GM12878 (cell line): ENCODE data around the gene WDR86. TPM values are rescaled to one million over a fixed set of nuclear protein-coding genes. Genes with fewer than 3 reads are reported as not detected.

ENCODE experiments used
- ATAC-seq: fragments of 200-7000 bp; cut with Tn5 transposase; 3 replicates; pipeline ENCODE4 v1.9.1; 2020; ENCODE audit warnings: mild to moderate bottlenecking, moderate library complexity
- BruUV-seq: library from RNA; stranded (reverse); fragments of 400-500 nt; replicated peaks from 2 replicates; lab custom pipeline; 2021; lab: Mats Ljungman, UMichigan
- CTCF ChIA-PET: fragments of 300-600 bp; sonication (Branson Sonifier 250); formaldehyde crosslinking; extraction: SDS; loops from one replicate; lab custom pipeline; 2021; ENCODE audit warnings: inconsistent platforms; lab: Yijun Ruan, JAX
- POLR2A ChIA-PET: fragments of 350-600 bp; formaldehyde crosslinking; extraction: SDS; loops from one replicate; lab custom pipeline; 2021; ENCODE audit warnings: inconsistent platforms; lab: Charles Lee
- RAD21 ChIA-PET: fragments of 300-600 bp; sonication (Branson Sonifier 250); formaldehyde crosslinking; loops from one replicate; lab custom pipeline; 2023; ENCODE audit warnings: antibody characterized with exemption; ENCODE audit not compliant: unreplicated experiment; lab: Charles Lee
- SMC1A ChIA-PET: fragments of 300-600 bp; sonication (Branson Sonifier 250); formaldehyde crosslinking; loops from one replicate; lab custom pipeline; 2023; ENCODE audit not compliant: unreplicated experiment, uncharacterized antibody; lab: Charles Lee
- DNase-seq: peaks from one replicate; pipeline ENCODE4 v3.0.0-alpha.2; 2011; ENCODE audit warnings: low read depth, low spot score
- FAIRE-seq: peaks from 3 replicates; lab custom pipeline; 2011; peaks lifted over from hg19 to GRCh38; lab: Jason Lieb, UNC
- H2AFZ ChIP-seq: 2 replicates; pipeline ENCODE4 v1.6.0; 2011; ENCODE audit warnings: low read depth, low read length, control low read depth; ENCODE audit not compliant: control insufficient read depth
- H3K27ac ChIP-seq: 2 replicates; pipeline ENCODE4 v1.5.1; 2011; ENCODE audit warnings: control low read depth; ENCODE audit not compliant: control insufficient read depth, insufficient read depth
- H3K27me3 ChIP-seq, 2 experiments: replicated peaks in 1 of 2; 2 replicates each; pipeline versions ENCODE4 v1.6.0 to v1.6.1; 2011; ENCODE audit warnings: low read length in 1 of 2; ENCODE audit not compliant: control insufficient read depth in 2 of 2, insufficient read depth in 2 of 2
- H3K36me3 ChIP-seq, 2 experiments: 2 replicates each; pipeline ENCODE4 v1.5.1; 2011; ENCODE audit warnings: low read length in 1 of 2; ENCODE audit not compliant: control insufficient read depth in 2 of 2, insufficient read depth in 2 of 2
- H3K4me1 ChIP-seq: 2 replicates; pipeline ENCODE4 v1.6.1; 2011; ENCODE audit warnings: mild to moderate bottlenecking, low read length, moderate library complexity, mixed read lengths; ENCODE audit not compliant: control insufficient read depth, insufficient read depth
- H3K4me2 ChIP-seq: 2 replicates; pipeline ENCODE4 v1.6.0; 2011; ENCODE audit warnings: control low read depth; ENCODE audit not compliant: control insufficient read depth, insufficient read depth
- H3K4me3 ChIP-seq: fragments of 200-600 bp; sonication (generic); 2 replicates; pipeline ENCODE4 v1.5.1; 2016
- H3K79me2 ChIP-seq: 2 replicates; pipeline ENCODE4 v1.6.0; 2011; ENCODE audit warnings: low read length; ENCODE audit not compliant: control insufficient read depth, insufficient read depth
- H3K9ac ChIP-seq: 2 replicates; pipeline ENCODE4 v1.8.0; 2011; ENCODE audit warnings: low read length, control low read depth, mixed read lengths; ENCODE audit not compliant: control insufficient read depth, insufficient read depth
- H3K9me3 ChIP-seq: replicated peaks from 3 replicates; pipeline ENCODE4 v1.5.1; 2011; ENCODE audit warnings: mild to moderate bottlenecking, low read length; ENCODE audit not compliant: control insufficient read depth, insufficient read depth
- H4K20me1 ChIP-seq: 2 replicates; pipeline ENCODE4 v1.6.0; 2011; ENCODE audit not compliant: control insufficient read depth, insufficient read depth
- CEBPB ChIP-seq, 2 experiments: fragments of 150-350 bp in 1 of 2; IDR thresholded peaks; 2 replicates each; pipeline ENCODE4 v1.6.1; 2012 to 2014; ENCODE audit warnings: low read depth in 2 of 2, low read length in 2 of 2, borderline replicate concordance in 1 of 2, inconsistent platforms in 1 of 2
- CEBPZ ChIP-seq: fragments of 150-350 bp; IDR thresholded peaks from 2 replicates; pipeline ENCODE4 v1.6.1; 2016; ENCODE audit warnings: low read depth, low read length
- FOXM1 ChIP-seq: IDR thresholded peaks from 2 replicates; pipeline ENCODE4 v1.6.1; 2012; ENCODE audit warnings: low read depth, mild to moderate bottlenecking, inconsistent platforms, low read length, moderate library complexity
- LARP7 ChIP-seq: fragments of 450-650 bp; IDR thresholded peaks from 2 replicates; pipeline ENCODE4 v1.6.1; 2017; ENCODE audit warnings: mild to moderate bottlenecking
- MTA3 ChIP-seq: IDR thresholded peaks from 2 replicates; pipeline ENCODE4 v1.6.1; 2012; ENCODE audit warnings: low read length, inconsistent platforms, borderline replicate concordance
- MYB ChIP-seq: fragments of 150-350 bp; IDR thresholded peaks from 2 replicates; pipeline ENCODE4 v1.6.1; 2014; ENCODE audit warnings: mild to moderate bottlenecking, low read depth, low read length, borderline replicate concordance
- STAT3 ChIP-seq: IDR thresholded peaks from 2 replicates; pipeline ENCODE4 v1.6.1; 2011; ENCODE audit warnings: low read depth, low read length, improper control_type of control experiment
- WRNIP1 ChIP-seq: IDR thresholded peaks from 2 replicates; pipeline ENCODE4 v1.6.1; 2011; ENCODE audit warnings: low read depth, low read length, improper control_type of control experiment, borderline replicate concordance
- ZSCAN29 ChIP-seq: fragments of 450-650 bp; IDR thresholded peaks from 2 replicates; pipeline ENCODE4 v1.6.1; 2017; ENCODE audit warnings: mild to moderate bottlenecking, moderate library complexity
- WGBS: methylation state at CpG from one replicate; pipeline ENCODE4 v1.1.6; 2016; ENCODE audit warnings: low lambda C conversion rate; ENCODE audit not compliant: insufficient replicate concordance, insufficient coverage; ENCODE audit errors: missing lambda C conversion rate; 5-methylcytosine and 5-hydroxymethylcytosine counted together
- in situ Hi-C: fragments of 300-500 bp; cut with MboI; formaldehyde crosslinking; loops from 9 replicates; pipeline ENCODE4 v1.14.3; 2018; ENCODE audit warnings: mixed read lengths
- intact Hi-C: fragments of 100-400 bp; cut with micrococcal nuclease; formaldehyde crosslinking; loops from one replicate; pipeline ENCODE4 v1.14.2; 2022; ENCODE audit not compliant: unreplicated experiment
- polyA plus RNA-seq, 11 experiments: library from polyadenylated mRNA; depleted of rRNA in 4 of 11; unstranded in 6 of 11; stranded (reverse) in 5 of 11; fragments of >200 nt; fragmentation: Nextera tagmentation in 4 of 11; fragmentation: Illumina TruSeq in 1 of 11; extraction: Ambion mirVana in 4 of 11; extraction: Trizol in 1 of 11; gene quantifications; 1 replicate in 1 of 11; 2 replicates in 10 of 11; pipeline versions ENCODE4 v1.2.1 to v1.2.3, GENCODE V29; 2011 to 2016; ENCODE audit warnings: inconsistent platforms in 2 of 11, missing spikeins in 2 of 11, low read depth in 1 of 11
- total RNA-seq, 4 experiments: library from RNA; depleted of rRNA in 3 of 4; stranded (reverse); fragments of >200 nt in 3 of 4; fragmentation: Illumina TruSeq in 1 of 4; extraction: Trizol in 1 of 4; gene quantifications; 2 replicates each; pipeline versions ENCODE4 v1.2.1 to v1.2.3, GENCODE V29; 2013 to 2021

Gene WDR86
- total and polyA plus RNA-seq, 10 of the 15 experiments (the other 5 are each of a cell fraction or from before 2014, with no cell fraction given), result 0.05 to 0.19 (median 0.15) TPM; not detected in 7

- TF ChIP-seq ZSCAN29 (no peak), CEBPB (IDR thresholded peaks at IDR 0.05; ENCODE audit: borderline replicate concordance in 1 of 2, low read depth in 2 of 2, low read length in 2 of 2) (no peak), FOXM1 (no peak)
These were observed 18.0 kb upstream of the WDR86 start (continued) for GRCh38 chr7:151427705-151428377.

- Histone ChIP-seq H3K27ac (no peak overlapping the region), H3K4me3 (no peak overlapping the region), H3K9me3 (peaks cover 3% of the 10 kb centered on the region), H4K20me1 (no peaks in the 10 kb centered on the region), H3K4me1 (peaks cover 14% of the 10 kb centered on the region), H2AFZ (no peak overlapping the region), H3K27me3 (no peaks in the 10 kb centered on the region; a peak in 1 of 4 replicates), H3K36me3 (no peaks in the 10 kb centered on the region), H3K79me2 (no peaks in the 10 kb centered on the region), H3K9ac (no peak overlapping the region), H3K4me2 (no peak overlapping the region)
- no TSS peak for BruUV-seq
- ChIA-PET CTCF (no interaction called here), RAD21 (no interaction called here), POLR2A (no interaction called here), SMC1A (no interaction called here)
- FAIRE-seq (no peak), ATAC-seq (no peak), DNase-seq (no peak)
- in situ Hi-C loops (no loop called here), intact Hi-C loops (no loop called here)
- 74% methylated on average over 23 of the region's 23 CpGs for WGBS
- TF ChIP-seq MTA3 (no peak), CEBPZ (no peak), LARP7 (no peak), MYB (no peak), STAT3 (no peak), FOXM1 (no peak), WRNIP1 (no peak)
These were observed 17.3 kb upstream of the WDR86 start for GRCh38 chr7:151426904-151427704.
